CMK (cell line): ENCODE measurements around the gene STAT1.

ENCODE experiments used
- DNase-seq: peaks from one replicate; pipeline ENCODE4 v3.0.0-alpha.2; 2010; ENCODE audit warnings: low read depth

The STAT1 gene

DNA sequence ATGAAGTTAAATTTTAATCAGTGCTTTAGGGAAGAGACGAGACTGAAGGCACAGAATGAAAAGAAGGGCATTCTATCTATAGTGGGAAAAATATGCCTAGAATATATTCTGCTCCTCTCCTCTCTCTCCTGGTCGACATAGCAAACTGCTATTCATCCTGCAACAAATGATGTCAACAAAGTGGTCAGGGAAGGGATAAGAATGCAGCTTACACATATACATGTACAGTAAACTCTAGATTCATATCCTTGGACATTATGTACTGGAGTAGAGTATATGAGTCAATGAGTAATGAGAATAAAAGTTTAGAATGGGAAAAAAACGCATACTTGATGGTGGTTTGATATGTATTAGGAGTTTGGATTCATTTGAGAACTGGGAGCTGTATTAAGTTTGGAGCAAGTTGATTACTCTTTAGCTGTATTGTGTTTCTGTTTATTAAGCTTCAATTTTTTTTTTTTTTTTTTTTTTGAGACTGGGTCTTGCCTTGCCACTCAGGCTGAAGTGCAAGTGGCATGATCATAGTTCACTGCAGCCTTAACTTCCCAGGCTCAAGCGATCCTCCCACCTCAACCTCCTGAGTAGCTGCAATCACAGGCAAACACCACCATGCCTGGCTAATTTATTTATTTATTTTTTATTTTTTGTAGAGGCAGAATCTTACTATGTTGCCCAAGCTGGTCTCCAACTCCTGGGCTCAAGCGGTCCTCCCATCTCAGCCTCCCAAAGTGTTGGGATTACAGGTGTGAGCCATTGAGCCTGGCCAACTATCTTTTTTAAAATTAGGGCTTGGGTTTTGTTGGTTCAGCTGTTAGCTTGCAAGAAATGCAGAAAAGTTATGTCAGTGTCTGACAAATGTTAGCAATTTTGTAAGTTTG lies 53.8 kb downstream of the STAT1 start:
- no peak for DNase-seq

DNA sequence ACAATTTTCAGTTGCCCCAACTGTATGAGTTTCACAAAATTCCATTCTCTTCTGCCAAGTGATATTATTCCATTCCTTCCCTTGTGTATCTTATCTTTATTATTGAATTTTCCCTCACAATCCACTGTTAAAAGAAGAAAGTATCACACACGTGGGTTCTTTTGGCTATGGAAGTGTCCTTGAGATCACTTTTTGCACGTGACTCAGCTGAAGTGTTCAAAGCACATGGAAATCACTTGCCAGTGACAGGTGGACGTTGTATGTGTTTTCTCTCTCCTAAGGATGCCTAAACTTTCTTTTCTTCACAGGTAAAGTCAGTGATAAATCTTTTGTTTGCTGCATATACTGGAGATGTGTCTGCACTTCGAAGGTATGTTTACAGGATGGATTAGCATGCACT lies 60.7 kb downstream of the STAT1 start:
- no peak for DNase-seq

DNA sequence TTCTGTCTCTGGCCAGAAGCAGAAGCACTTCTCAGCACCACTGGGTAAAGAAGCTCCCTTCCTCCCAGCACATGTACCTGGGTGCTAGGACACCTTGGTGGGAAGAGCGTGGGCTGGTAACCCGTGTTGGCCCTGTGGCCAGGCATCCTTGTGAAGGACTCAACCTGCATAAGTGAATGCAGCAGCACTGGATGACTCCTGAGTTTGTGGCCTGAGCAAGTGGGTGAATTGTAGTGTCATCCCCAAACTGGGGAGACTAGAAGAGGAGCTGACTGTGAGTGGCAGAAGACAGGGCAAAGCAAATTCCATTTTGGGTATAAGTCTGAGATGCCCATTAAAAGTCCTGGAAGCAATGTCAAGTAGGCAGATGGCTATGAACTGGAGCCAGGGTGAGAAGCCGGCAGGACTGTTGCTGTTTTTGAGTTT lies 63.4 kb downstream of the STAT1 start:
- no peak for DNase-seq

DNA sequence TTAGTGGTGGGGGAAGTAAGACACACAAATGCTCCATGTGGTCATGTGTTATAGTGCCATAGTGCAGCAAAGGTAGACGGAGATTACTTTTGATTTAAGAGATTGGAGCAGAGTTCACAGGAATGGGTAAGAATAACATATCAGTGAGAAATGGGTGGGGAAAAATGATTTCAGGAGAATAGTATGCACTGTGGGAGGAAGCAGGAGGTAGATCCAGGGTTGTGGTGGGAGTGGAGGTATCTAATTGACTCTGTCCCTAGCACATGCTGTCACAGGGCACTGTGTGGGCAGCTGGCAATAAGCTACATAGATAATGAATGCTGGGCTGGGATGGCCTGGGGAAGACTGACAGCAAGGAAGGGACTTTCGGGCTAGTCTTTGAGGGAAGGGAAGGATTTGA lies 65.3 kb downstream of the STAT1 start:
- no peak for DNase-seq

DNA sequence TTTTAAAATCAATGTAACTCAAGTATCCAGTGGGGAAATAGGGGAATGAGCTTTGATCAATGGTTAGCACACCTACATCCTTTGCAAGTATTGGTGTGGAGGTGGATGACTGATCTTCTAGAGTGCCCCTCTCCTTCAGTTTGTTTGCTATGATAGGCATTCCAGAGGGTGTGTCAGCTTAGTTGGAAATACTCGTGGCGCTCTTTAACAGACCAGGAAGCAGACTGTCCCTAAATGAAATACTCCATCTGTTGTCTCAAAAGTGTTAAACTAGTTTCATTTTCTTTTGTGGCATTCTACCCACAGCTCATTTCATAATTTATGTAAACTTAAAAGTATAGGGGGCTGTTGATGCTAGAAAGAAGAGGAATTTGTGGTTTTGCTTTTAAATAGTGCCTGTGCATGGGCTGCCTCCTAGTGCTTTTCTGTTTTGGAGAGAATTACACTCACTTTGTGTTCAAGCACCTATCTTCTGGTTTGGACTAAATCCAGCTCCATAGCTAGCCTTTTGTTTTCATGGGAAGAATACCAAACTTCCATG lies 66.2 kb downstream of the STAT1 start:
- DNase-seq, result no peak

DNA sequence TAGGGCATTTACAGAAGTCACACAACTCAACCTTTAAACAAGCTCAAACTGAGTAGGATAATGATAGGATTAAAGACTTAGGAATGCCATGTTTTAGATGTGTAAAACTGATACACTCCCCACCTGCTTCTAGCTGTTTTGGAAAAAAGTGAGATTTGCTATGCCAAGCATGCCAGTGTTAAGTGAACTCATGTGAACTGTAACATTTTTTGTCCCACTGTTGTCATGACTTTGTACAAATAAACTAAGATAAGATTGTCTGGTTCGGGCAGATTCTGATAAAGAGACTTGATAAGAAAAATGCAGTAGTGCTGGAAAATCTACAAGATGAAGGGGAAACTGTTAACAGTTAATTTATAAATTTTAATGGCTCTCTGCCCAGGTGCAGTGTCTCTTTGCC lies 66.8 kb downstream of the STAT1 start:
- no peak for DNase-seq

DNA sequence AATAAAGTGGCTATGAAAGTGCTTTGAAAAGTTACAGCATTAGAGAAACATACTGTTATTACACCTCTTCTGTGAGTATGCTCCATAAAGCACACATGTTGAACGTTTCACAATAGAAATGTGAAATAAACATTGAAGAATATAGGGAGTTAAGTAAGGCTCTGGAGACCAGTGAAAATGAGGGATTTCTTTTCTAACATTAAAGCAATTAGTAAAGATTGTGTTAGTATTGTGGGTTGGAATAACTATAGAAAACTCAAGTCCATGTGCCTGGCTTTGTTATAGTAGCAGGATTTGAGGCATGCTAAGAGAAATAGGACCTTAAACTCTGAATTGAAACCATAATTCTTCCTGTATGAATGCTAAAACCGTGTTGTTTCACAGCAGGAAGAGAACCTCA lies 70.3 kb downstream of the STAT1 start:
- no peak for DNase-seq

DNA sequence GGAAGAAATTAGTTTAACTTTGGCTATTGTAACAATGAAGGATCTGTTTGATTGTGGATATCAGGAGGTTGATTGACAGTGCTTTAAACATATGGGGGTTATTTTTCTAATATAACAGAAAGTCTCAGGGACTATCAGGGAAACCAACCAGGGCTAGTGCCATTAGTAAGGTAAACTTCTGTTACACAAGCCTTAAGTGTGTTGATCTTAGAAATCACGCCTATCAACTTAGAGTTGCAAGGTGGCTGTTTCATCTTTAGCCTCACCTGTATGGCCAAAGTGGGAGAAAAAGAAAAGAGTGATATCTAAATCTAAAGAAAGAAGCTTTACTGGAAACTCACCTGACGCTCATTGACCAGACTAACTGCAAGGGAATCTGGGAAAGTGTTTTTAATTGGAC lies 71.3 kb downstream of the STAT1 start:
- DNase-seq, result no peak

DNA sequence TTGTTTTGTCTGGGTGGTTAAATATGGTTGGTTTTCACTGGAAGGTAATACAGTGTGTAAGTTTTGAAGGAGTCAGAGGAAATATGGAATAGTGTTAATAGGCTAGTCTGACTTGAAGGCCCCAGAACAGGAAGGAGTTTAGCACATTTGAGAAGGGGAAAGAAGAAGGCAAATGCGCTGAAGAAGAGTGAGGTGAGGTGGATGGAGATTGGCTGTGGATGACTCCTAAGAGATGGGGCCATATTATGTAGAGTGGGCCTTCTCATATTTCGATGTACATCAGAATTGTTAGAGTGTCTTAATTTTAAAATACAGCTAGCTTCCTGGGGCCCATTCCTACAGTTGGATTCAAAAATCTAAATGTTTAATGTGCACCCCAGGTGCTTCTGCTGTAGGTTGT lies 72.4 kb downstream of the STAT1 start:
- DNase-seq, result no peak

DNA sequence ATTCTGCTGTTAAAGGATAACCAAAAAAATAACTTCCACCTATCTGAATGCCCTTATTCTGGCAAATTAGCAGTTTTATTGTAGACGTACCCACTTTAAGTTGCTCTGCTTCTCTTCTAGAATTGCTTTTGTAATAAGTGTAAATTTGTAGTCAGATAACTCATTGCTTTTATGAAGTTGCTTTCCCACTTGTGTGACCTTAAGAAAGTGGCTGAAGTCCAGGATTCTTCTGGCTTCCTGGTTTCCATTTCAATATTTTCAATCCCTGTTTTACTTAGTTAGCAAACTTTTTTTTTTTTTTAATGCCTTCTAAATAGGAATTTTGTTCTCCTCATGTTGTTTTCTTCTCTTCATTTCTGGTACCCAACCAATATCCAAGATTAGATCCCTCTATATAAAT lies 73.5 kb downstream of the STAT1 start:
- no peak for DNase-seq

DNA sequence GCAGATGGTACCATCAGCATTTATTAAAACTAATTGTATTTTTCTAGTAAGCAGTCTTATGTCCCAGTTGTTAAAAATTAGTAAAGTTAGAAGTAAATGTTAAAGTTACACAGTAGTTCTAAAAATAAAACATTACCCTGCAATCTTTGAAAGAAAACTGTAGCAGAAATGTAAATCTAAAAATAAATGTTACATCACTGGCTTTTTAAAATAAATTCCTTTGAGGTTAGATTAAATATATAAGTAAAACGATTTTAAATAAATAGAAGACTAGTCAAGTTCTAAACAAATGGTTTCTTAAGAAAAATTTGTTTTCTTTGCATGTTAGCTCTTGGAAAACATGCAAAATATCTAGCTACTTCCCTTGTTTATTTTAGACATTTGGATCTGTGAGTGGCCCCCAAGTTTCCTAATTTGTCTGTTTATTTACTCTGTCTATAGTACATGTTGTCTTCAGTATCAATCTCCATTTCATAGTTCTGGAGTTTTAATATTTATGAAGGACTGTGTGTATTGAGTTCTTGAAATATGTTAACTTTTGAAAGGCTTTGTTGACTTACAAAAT lies 75.1 kb downstream of the STAT1 start:
- DNase-seq, result no peak

DNA sequence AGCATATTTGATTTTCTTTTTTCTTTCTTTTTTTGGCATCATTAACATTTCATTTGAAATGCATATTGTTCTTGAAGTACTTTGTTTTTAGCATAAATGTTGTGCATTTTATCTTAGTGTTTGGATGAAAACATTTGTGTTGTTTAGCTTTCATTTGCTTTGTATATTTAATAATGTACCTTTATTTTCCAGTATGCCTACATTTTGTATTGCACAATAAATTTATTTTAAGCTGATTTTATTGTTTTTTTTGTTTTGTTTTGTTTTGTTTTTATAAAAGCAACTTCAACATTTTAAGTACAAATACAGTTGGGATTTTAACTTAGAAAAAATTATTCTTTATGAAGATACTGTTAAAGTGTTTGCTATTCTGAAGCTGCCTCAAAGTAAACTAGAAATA lies 78.9 kb downstream of the STAT1 start:
- DNase-seq, result no peak

DNA sequence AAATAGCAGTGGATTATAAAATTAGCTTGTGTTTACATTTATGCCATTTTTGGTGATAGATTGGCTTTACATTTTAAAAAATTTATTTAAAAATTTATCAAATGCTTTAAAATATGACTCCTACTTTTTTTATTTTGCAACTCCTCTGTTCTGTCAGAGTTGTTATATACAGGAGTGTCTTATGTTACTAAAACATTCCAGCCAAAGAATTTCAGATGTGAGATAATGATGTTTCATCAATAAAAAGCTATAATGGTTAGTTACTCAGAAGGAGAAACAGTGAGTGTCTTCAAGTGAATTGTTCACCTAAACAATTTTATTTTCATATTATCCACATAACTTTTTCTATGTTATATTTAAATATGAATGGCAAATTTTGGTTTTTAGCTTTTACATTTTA lies 80.6 kb downstream of the STAT1 start:
- no peak for DNase-seq

DNA sequence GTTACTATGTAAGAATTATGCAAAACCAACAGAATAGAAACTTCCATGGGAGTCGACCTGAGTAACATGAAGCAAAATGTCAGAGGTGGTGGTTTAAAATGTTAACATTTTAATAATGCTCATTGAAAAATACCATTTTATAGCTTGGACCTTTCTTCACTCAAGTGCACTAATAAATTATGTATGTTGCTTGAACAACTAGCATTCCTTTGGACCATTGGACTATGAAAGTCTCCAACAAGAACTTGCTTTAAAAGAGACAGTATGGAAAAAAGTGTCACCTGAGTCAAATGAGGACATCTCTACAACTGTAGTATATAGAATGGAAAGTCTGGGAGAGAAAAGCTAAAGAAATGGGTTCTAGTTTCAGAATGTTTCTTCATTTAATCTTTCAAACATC lies 81.5 kb downstream of the STAT1 start:
- DNase-seq, result no peak

DNA sequence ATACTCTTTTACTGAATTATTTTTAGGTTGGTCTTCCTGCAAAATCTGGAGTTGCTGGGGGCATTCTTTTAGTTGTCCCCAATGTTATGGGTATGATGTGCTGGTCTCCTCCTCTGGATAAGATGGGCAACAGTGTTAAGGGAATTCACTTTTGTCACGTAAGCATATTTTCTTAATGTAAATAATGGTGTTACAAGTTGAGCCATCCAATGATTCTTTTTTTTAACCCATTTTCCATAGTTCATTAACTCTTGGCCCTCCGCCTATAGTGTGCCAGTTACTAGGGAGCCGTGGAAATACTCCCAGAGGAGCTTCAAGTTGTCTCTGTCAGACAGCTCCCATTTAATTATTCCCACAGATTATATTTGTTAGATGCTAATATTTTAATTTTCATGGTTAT lies 83.6 kb downstream of the STAT1 start:
- DNase-seq, result no peak

DNA sequence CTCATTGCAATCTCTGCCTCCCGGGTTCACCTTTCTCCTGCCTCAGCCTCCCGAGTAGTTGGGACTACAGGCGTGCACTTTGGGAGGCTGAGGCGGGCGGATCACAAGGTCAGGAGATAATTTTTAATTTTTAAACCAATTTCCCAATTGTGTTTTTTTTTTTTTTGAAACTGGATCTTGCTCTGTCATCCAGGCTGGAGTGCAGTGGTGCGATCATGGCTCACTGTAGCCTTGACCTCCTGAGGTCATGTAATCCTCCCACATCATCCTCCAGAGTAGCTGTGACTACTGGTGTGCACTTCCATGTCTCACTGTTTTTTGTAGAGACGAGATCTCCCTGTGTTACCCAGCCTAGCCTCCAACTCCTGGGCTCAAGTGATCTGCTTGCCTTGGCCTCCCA lies 84.1 kb downstream of the STAT1 start:
- no peak for DNase-seq

DNA sequence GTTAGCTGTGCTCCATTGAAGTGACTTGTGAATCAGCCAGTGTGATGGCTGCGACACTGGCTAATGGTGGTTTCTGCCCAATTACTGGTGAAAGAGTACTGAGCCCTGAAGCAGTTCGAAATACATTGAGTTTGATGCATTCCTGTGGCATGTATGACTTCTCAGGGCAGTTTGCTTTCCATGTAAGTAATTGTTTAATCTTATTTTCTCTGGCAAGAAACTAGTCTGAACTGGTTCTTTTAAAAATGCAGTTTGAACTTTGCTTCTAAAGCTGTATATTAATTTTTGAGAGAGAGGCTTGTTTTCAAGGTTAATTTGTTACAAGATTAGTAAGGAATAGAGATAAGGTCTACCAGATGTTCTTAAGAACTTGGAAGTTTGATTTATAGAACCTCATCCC lies 86.7 kb downstream of the STAT1 start:
- no peak for DNase-seq

DNA sequence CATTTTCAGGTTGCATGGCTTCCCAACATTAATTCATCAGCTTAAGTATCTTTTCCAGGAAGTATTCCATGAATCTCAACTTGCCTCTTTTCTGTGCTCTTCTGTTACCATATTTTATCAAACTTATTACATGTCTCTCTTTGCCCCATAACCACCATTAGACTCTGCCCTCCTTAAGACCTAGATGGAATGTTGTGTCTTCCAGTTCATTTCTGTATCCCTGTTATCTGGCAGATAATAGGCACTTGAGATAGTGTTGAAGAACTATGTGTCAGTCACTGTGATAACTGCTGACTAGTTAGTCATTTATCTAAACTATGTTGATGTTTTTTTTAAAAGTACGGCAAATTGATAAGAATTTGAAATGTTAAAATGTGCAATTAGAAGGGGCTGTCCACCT lies 91.6 kb downstream of the STAT1 start:
- no peak for DNase-seq

DNA sequence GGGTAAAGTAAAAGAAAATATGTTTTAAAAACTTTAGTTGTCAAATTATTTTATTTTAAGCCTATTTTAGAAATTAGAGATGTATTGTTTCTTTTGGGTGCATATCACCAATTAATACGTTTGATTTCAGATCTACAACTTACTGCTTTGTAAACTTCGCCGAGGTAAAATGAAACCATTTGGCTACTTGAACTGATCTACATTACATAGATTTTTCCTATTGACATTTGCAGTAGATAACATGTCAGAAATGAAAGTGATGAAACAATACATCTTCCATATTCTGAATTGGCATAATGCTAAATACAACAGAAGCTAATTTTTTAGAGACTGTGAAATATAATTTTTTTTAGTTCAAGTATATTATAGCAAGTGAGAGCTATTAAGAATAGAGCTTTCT lies 93.9 kb downstream of the STAT1 start:
- no peak for DNase-seq
